ENCODE results near the gene TIMM23. TPM values are rescaled to one million over a fixed set of nuclear protein-coding genes. Genes with fewer than 3 reads are reported as not detected.
"Not testable (repeated sequence)": the region's sequence is repeated elsewhere in the genome, so short reads cannot be mapped to it uniquely, and the experiment has no call there.

Gene TIMM23
- total and polyA plus RNA-seq, 7 experiments from 2014 or later, result 21.0 to 61.7 (median 25.8) TPM

DNA sequence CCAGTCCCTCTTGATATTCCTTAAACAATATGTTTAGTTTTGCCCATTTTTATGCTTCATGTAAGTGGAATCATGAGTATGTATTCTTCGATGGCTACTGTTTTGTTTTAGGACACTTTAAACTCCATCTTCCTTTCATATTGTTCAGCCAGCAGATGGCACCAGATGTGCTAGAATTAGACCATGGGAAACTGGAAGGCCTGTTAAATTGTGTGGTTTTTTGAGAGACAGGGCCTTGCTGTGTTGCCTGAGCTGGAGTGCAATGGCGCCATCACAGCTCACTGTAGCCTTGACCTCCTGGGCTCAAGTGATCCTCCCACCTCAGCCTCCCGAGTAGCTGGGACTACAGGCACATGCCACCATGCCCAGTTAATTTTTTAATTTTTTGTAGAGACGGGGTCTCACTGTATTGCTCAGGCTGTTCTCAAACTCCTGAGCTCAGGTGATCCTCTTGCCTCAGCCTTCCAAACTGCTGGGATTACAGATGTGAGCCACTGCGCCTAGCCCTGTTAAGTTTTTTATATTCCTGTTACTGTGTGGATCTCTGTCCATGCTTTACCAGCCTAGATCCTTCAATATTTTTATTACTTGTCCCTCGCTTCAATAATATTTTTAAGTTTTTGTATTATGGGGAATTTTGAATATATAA is 11.4 kb downstream of the TIMM23 start:
- H3K4me3 Mint-ChIP-seq; H3K9me3 ChIP-seq (ENCODE audit: control insufficient read depth in 2 of 3, low read length in 3 of 3); H3K27me3 ChIP-seq (ENCODE audit: control insufficient read depth in 2 of 2, insufficient read depth in 2 of 2, low read length in 2 of 2); H3K27me3 Mint-ChIP-seq; H3K9me3 Mint-ChIP-seq; POLR2A ChIA-PET; H3K27ac Mint-ChIP-seq; H3K4me1 ChIP-seq (ENCODE audit: control insufficient read depth in 2 of 2, insufficient read depth in 2 of 2, low read length in 2 of 2); H3K4me3 ChIP-seq (ENCODE audit: low read length); H3K27ac ChIP-seq (ENCODE audit: low read depth, low read length); H3K36me3 ChIP-seq (ENCODE audit: control insufficient read depth in 2 of 3, insufficient read depth in 3 of 3, low read length in 3 of 3): not testable (repeated sequence)
- DNase-seq (peak in 8 of 9 donors; percentile 27 to 62 (median 48)), ATAC-seq (peak; percentile 90)
- H3K4me1 Mint-ChIP-seq, result peaks cover 0 to 14% (median 6%) of the 10 kb centered on the region in 7 donors
- intact Hi-C loops (cut with micrococcal nuclease), result loop anchor here (1.0 to 2.0 kb wide), 2 partner anchors 45 kb away; no protein-coding TSS in a partner anchor
- H3K36me3 Mint-ChIP-seq, result peaks cover 0 to 14% (median 3%) of the 10 kb centered on the region in 5 donors
- CTCF ChIA-PET, result interaction anchor here (1.9 kb wide), 1 partner anchor 46 kb away, joined by 7 read pairs; no protein-coding TSS in a partner anchor

- H3K9me3 ChIP-seq (ENCODE audit: control insufficient read depth in 2 of 3, low read length in 3 of 3); H3K27me3 ChIP-seq (ENCODE audit: control insufficient read depth in 2 of 2, insufficient read depth in 2 of 2, low read length in 2 of 2); ATAC-seq; H3K4me3 Mint-ChIP-seq; H3K27ac Mint-ChIP-seq; H3K27me3 Mint-ChIP-seq; intact Hi-C loops (cut with micrococcal nuclease); H3K4me1 ChIP-seq (ENCODE audit: control insufficient read depth in 2 of 2, insufficient read depth in 2 of 2, low read length in 2 of 2); H3K27ac ChIP-seq (ENCODE audit: low read depth, low read length); H3K4me3 ChIP-seq (ENCODE audit: low read length); POLR2A ChIA-PET; H3K36me3 ChIP-seq (ENCODE audit: control insufficient read depth in 2 of 3, insufficient read depth in 3 of 3, low read length in 3 of 3); DNase-seq; CTCF ChIA-PET; H3K9me3 Mint-ChIP-seq: not testable (repeated sequence)
- peaks cover 0 to 10% (median 6%) of the 10 kb centered on the region in 7 donors for H3K4me1 Mint-ChIP-seq
- H3K36me3 Mint-ChIP-seq, result peaks cover 0 to 14% (median 3%) of the 10 kb centered on the region in 5 donors
These were observed 12.2 kb downstream of the TIMM23 start for GRCh38 chr10:45984473-45984872.

DNA sequence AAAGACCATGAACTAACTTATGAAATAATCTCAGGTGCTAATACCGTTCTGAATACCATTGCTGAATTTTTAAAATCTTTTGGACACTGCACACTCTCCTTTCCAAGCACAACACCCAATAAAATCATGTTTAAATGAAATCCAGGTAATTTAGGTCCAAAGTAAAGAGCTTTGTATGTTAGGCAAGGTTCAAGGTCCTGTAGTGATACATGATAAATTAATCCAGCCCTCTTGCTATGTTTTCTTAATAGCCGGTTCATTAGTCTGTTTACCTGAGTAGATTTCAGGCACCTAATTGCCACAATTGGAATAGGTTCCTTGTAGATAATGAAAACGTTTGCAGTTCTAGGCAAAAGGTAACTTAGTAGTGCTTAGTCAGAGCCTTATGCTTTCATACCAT is 13.3 kb downstream of the TIMM23 start:
- DNase-seq; H3K9me3 Mint-ChIP-seq; H3K4me1 ChIP-seq (ENCODE audit: control insufficient read depth in 2 of 2, insufficient read depth in 2 of 2, low read length in 2 of 2); H3K36me3 ChIP-seq (ENCODE audit: control insufficient read depth in 2 of 3, insufficient read depth in 3 of 3, low read length in 3 of 3); H3K27ac ChIP-seq (ENCODE audit: low read depth, low read length); H3K4me3 ChIP-seq (ENCODE audit: low read length); POLR2A ChIA-PET; ATAC-seq; intact Hi-C loops (cut with micrococcal nuclease); H3K4me3 Mint-ChIP-seq; H3K27me3 Mint-ChIP-seq; H3K27me3 ChIP-seq (ENCODE audit: control insufficient read depth in 2 of 2, insufficient read depth in 2 of 2, low read length in 2 of 2); H3K9me3 ChIP-seq (ENCODE audit: control insufficient read depth in 2 of 3, low read length in 3 of 3); CTCF ChIA-PET: not testable (repeated sequence)
- Mint-ChIP-seq H3K27ac (peak overlapping the region in 1 of 9 donors; percentile 74), H3K4me1 (peaks cover 0 to 10% (median 6%) of the 10 kb centered on the region in 7 donors), H3K36me3 (peaks cover 0 to 14% (median 5%) of the 10 kb centered on the region in 5 donors)

DNA sequence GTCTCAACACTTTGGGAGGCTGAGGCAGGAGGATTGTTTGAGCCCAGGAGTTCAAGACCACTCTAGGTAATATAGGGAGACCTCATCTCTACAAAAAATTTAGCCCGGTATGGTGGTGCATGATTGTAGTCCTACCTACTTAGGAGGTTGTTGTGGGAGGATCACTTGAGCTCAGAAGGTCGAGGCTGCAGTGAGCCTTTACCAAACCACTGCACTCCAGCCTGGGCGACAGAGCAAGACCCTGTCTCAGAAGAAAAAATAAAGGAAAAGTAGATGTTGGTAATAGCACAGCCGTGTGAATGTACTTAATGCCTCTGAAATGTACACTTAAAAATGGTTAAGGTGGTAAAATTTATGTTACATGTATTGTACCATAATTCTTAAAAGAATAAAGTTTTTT is 25.3 kb downstream of the TIMM23 start:
- CTCF ChIA-PET, result no interaction called here
- Mint-ChIP-seq H3K4me1 (peaks cover 0 to 17% (median 4%) of the 10 kb centered on the region in 7 donors), H3K4me3 (no peak overlapping the region), H3K27ac (peak overlapping the region in 2 of 9 donors; percentile 13 to 74), H3K9me3 (peaks cover 0 to 4% (median 0%) of the 10 kb centered on the region in 11 donors), H3K27me3 (no peaks in the 10 kb centered on the region), H3K36me3 (peaks cover 16 to 57% (median 36%) of the 10 kb centered on the region in 5 donors)
- DNase-seq (no peak), ATAC-seq (no peak)
- Histone ChIP-seq H3K4me3 (ENCODE audit: low read length) (no peak overlapping the region), H3K27ac (ENCODE audit: low read depth, low read length) (no peak overlapping the region), H3K36me3 (ENCODE audit: control insufficient read depth in 2 of 3, insufficient read depth in 3 of 3, low read length in 3 of 3) (peaks cover 0 to 41% (median 4%) of the 10 kb centered on the region in 3 experiments), H3K27me3 (ENCODE audit: control insufficient read depth in 2 of 2, insufficient read depth in 2 of 2, low read length in 2 of 2) (no peaks in the 10 kb centered on the region), H3K4me1 (ENCODE audit: control insufficient read depth in 2 of 2, insufficient read depth in 2 of 2, low read length in 2 of 2) (no peaks in the 10 kb centered on the region), H3K9me3 (ENCODE audit: control insufficient read depth in 2 of 3, low read length in 3 of 3) (no peaks in the 10 kb centered on the region)
- intact Hi-C loops (cut with micrococcal nuclease), result no loop called here
- POLR2A ChIA-PET, result no interaction called here

- Mint-ChIP-seq H3K27ac (peak overlapping the region in 6 of 9 donors; percentile 28 to 59 (median 37)), H3K4me1 (peaks cover 0 to 17% (median 4%) of the 10 kb centered on the region in 7 donors), H3K27me3 (no peaks in the 10 kb centered on the region), H3K4me3 (no peak overlapping the region), H3K36me3 (peaks cover 12 to 55% (median 38%) of the 10 kb centered on the region in 5 donors), H3K9me3 (peaks cover 0 to 4% (median 0%) of the 10 kb centered on the region in 11 donors)
- intact Hi-C loops (cut with micrococcal nuclease), result no loop called here
- no peak for DNase-seq
- POLR2A ChIA-PET, result no interaction called here
- no peaks in the 10 kb centered on the region for H3K4me1 ChIP-seq (ENCODE audit: control insufficient read depth in 2 of 2, insufficient read depth in 2 of 2, low read length in 2 of 2)
- H3K4me3 ChIP-seq (ENCODE audit: low read length), result no peak overlapping the region
- CTCF ChIA-PET, result no interaction called here
- no peak for ATAC-seq
- no peaks in the 10 kb centered on the region for H3K27me3 ChIP-seq (ENCODE audit: control insufficient read depth in 2 of 2, insufficient read depth in 2 of 2, low read length in 2 of 2)
- peaks cover 3 to 41% (median 6%) of the 10 kb centered on the region in 3 experiments for H3K36me3 ChIP-seq (ENCODE audit: control insufficient read depth in 2 of 3, insufficient read depth in 3 of 3, low read length in 3 of 3)
- no peak overlapping the region for H3K27ac ChIP-seq (ENCODE audit: low read depth, low read length)
- no peaks in the 10 kb centered on the region for H3K9me3 ChIP-seq (ENCODE audit: control insufficient read depth in 2 of 3, low read length in 3 of 3)
These were observed 25.9 kb downstream of the TIMM23 start for GRCh38 chr10:45997994-45998763.

DNA sequence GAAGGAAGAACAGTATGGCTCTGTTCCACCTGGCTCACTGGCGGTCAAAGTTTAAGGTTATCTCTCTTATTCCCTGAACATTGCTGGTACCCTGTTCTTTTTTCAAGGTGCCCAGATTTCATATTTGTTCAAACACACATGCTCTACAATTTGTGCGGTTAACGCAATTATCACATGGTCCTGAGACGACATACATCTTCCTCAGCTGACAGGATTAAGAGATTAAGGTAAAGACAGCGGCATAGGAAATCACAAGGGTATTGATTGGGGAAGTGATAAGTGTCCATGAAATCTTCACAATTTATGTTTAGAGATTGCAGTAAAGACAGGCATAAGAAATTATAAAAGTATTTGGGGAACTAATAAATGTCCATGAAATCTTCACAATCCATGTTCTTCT is 27.7 kb downstream of the TIMM23 start:
- H3K27me3 Mint-ChIP-seq; H3K4me3 Mint-ChIP-seq; H3K4me1 ChIP-seq (ENCODE audit: control insufficient read depth in 2 of 2, insufficient read depth in 2 of 2, low read length in 2 of 2); H3K27ac ChIP-seq (ENCODE audit: low read depth, low read length); H3K9me3 Mint-ChIP-seq; H3K9me3 ChIP-seq (ENCODE audit: control insufficient read depth in 2 of 3, low read length in 3 of 3); H3K4me3 ChIP-seq (ENCODE audit: low read length); CTCF ChIA-PET; ATAC-seq; H3K27me3 ChIP-seq (ENCODE audit: control insufficient read depth in 2 of 2, insufficient read depth in 2 of 2, low read length in 2 of 2); intact Hi-C loops (cut with micrococcal nuclease); DNase-seq: not testable (repeated sequence)
- POLR2A ChIA-PET, result interaction anchor here (1.0 kb wide), 1 partner anchor 227 kb away, joined by 4 read pairs; no protein-coding TSS in a partner anchor
- peaks cover 9 to 56% (median 13%) of the 10 kb centered on the region in 3 experiments for H3K36me3 ChIP-seq (ENCODE audit: control insufficient read depth in 2 of 3, insufficient read depth in 3 of 3, low read length in 3 of 3)
- peak overlapping the region in 2 of 9 donors; percentile 2 to 59 for H3K27ac Mint-ChIP-seq
- peaks cover 0 to 11% (median 0%) of the 10 kb centered on the region in 7 donors for H3K4me1 Mint-ChIP-seq
- peaks cover 7 to 54% (median 38%) of the 10 kb centered on the region in 5 donors for H3K36me3 Mint-ChIP-seq

Data from naive thymus-derived CD4-positive, alpha-beta T cell (primary cell).